ENCODE results near the gene DTD1. TPM values are rescaled to one million over a fixed set of nuclear protein-coding genes. Genes with fewer than 3 reads are reported as not detected.

Gene DTD1, protein sequence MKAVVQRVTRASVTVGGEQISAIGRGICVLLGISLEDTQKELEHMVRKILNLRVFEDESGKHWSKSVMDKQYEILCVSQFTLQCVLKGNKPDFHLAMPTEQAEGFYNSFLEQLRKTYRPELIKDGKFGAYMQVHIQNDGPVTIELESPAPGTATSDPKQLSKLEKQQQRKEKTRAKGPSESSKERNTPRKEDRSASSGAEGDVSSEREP
- 126 and 130 TPM in 2 replicates for total RNA-seq (2014; rRNA removed; shearing (Covaris generic))

DNA sequence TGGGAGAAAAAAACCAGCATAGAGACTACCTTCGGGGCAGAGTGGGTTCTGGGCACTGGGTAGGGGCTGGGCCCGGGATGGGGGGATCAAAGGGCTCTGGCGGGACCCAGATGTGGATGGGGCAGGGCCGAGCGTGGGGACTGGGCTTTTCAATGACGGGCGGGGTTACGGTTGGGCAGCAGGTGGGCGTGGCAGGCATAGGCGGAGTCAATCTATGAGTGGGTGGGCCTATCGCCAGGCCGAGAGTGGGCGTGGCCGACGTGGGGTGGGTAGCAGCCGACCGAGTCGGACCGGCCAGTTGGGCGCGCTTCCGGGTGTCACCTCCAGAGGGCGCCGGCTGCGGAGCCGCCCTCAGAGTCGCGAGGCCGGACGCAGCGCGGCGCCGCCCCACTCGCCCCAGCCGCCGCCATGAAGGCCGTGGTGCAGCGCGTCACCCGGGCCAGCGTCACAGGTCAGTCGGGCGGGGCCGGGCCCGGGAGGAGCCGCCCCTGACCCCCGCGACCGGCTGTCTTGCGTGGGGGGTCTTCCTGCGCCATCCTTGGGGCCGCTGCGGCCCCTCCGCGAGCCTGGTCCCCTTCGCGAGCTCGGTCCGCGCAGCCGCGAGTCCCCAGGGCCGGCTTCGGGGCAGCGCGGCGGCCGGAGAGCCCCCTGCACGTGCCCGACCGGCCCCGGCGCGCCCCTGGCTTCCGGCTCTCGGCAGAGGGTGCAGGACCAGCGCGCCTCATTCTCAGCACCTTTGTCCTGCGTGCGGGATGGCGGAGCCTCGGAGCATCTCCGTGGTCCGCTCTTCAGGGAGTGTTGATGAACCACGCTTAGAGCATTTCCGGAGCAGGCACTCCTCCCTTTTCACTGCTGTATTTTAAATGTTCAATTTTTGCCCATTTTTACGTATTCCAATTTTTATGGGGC is at the start of gene DTD1:
Gene DTD1, plus strand, starts transcription at position 390 of the 909 bp plus-strand sequence. Its CDS starts 19 bp downstream, at position 409.

DNA sequence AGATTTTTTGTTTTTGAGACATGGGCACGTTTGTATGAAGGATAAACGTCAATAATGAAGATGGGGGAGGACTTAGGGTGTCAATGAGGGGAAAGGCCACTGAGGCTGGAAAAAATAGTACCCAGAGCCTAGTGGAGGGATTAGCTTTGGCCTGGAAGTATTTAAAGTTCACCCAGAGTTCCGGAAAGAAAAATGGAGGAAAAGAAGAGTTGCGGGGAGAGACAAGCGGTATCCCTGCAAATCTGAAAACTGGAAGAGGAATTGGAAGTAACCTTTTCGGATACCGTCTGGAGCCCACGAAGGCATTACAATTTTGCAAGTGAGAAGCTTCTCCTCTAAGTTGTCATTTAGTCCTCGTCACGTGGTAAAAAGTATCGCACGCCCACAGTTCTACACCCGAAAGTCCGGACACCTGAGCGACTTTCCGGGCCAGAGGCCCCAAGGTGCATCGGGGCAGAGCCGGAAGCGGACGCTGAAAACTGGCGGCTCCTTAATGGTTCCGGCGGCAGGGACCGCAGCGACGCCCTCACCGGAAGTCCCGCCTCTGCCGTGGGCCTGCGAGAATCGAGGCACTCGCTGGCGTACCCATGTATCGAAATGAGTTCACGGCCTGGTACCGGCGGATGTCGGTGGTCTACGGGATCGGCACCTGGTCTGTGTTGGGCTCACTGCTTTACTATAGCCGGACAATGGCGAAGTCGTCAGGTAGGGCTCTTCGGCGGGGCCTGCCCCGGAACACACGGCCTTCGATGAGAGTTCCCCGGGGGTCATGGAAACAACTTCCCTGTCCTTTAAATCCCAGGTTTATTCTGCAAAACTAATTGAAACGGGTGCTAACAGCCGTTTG is 20.7 kb upstream of the DTD1 start, which contains the start of gene SMIM26:
Gene SMIM26, plus strand, starts transcription at position 541 of the 847 bp plus-strand sequence. Its CDS starts 47 bp downstream, at position 588.

GRCh38 chr20:18813483-18813882 is 225.6 kb downstream of the DTD1 start, which contains the start of gene SCP2D1:
SCP2D1 (plus strand) TSS chr20:18813783; CDS start chr20:18813816, 33 bp downstream.

Small RNAs within 50 kb of the gene (small RNA-seq; reads per million reads assigned to genes)
- gene RN7SL638P (not detected), gene RNU6ATAC34P (not detected)

Other genes starting within 250 kb of the DTD1 start
- 1.3 and 1.5 TPM in 2 replicates for gene DZANK1, start 121.0 kb upstream of the DTD1 start, total RNA-seq (2014; rRNA removed; shearing (Covaris generic))
- gene POLR3F, start 120.7 kb upstream of the DTD1 start, total RNA-seq (2014; rRNA removed; shearing (Covaris generic)) = 17.8 and 18.5 TPM in 2 replicates
- gene RBBP9, start 90.8 kb upstream of the DTD1 start, total RNA-seq (2014; rRNA removed; shearing (Covaris generic)) = 11.5 and 11.9 TPM in 2 replicates
- 56.8 and 62.0 TPM in 2 replicates for gene SEC23B, start 80.1 kb upstream of the DTD1 start, total RNA-seq (2014; rRNA removed; shearing (Covaris generic))
- gene SMIM26, start 20.6 kb upstream of the DTD1 start, total RNA-seq (2014; rRNA removed; shearing (Covaris generic)) = 85.1 and 88.3 TPM in 2 replicates
- not detected in 2 replicates for gene SCP2D1, start 225.7 kb downstream of the DTD1 start, total RNA-seq (2014; rRNA removed; shearing (Covaris generic))